Stimulated activated CD8-positive, alpha-beta memory T cell treated with anti-CD3 and anti-CD28 coated beads, Interleukin-15, amount 100 ng/mL, for 4 hours (primary cell): ENCODE results near the gene ERC1.
"Not testable (repeated sequence)": the region's sequence is repeated elsewhere in the genome, so short reads cannot be mapped to it uniquely, and the experiment has no call there.

Experiments
- DNase-seq, 2 donors: peaks; one replicate each; pipeline ENCODE4 v3.0.0-alpha.2; 2020; ENCODE audit warnings: low read depth in 2 of 2

Gene ERC1

GRCh38 chr12:1319212-1319611 is 328.2 kb downstream of the ERC1 start:
- DNase-seq = no peak

GRCh38 chr12:1320021-1320420 is 329.0 kb downstream of the ERC1 start:
- no peak for DNase-seq

DNA sequence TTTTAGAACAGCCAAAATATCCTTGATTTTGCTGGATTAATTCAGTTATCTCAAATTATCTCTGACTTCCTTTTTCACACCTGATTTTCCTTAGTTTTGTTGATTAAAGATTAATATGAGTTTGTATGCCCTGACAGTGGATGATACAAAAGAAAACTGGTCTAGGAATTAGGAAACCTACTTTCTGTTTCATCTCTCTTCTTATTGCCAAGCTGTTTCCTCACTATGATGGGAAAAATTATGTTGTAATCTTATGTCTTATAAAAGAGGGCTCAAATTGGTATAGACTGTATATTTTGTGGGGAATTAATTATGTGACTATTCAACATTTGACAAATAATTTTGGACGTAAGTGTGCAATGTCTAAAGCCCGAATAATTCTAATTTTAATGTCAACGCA is 331.8 kb downstream of the ERC1 start:
- DNase-seq = no peak

- no peak for DNase-seq
Observed at GRCh38 chr12:1324099-1324498, 333.1 kb downstream of the ERC1 start.

GRCh38 chr12:1324910-1325309 is 333.9 kb downstream of the ERC1 start:
- DNase-seq = no peak

DNA sequence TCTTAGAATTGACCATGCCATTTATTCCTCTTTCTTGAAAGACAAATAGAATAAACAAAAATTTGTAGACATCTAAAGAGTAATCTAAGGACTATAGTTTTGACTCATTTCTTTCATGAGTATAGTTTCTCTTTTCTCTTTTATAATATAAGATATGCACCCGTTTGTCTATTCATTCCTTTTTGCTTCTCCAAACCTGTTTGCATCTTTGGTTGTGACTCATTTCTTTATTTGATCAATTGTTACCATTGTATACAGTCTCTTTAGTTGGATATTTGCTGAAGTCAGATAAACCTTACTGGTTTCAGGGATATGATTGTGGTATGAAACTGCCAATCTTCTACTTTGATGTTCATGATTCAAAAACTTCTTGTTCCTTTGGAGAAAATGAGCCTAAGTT is 334.6 kb downstream of the ERC1 start:
- no peak for DNase-seq

GRCh38 chr12:1326258-1326657 is 335.2 kb downstream of the ERC1 start:
- no peak for DNase-seq

DNA sequence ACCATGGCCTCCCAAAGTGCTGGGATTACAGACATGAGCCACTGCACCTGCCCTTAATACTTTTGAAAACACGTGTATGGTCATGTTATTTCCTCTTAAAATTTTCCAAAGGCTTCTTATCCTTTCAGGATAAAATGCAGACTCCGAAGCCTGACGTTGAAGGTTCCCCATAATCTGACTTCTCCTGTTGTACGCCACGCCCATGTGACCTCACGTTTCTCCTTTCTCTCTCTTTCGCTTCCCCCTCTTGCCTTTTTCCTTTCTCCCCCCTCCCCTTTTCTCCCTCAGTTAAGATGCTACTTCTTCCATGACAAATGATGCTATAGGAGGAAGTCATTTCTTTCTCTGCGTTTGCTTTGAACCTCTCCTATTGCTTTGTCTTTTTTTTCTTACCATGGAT is 337.4 kb downstream of the ERC1 start:
- DNase-seq = no peak

DNA sequence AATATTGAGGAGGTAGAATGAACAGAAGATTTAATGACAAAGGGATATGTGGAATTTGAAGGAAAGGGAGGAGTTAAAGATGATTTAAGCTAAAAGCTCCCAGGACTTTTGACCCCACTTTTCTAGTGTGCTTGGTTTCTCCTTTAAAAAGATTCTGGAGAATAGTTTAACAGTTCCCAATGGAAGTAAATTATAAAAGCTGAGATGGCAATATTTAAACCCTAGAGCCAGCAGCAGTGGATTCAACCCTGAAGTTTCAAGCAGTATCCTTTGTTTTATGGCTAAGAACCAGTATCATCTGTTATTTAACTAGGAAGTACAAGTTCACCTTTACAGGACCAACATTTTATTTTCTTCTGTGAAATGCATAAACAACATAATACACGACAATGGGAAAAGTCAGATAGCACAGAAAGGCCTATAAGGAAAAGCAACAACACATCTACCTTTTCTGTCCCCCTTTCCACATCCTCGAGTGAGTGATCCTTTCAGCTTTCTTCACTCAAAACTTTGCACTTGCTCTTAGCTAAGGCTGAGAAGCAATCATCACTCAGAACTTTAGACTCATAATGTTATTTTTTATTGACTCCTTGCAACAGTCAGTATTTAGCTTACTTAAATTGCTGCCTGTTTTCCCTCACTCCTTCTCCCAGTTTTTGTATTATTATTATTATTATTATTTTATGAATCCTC is 338.9 kb downstream of the ERC1 start:
- DNase-seq = no peak

GRCh38 chr12:1330477-1330827 is 339.4 kb downstream of the ERC1 start:
- DNase-seq = no peak

- DNase-seq = no peak
Observed at GRCh38 chr12:1332327-1332726, 341.3 kb downstream of the ERC1 start.

- DNase-seq = no peak
Observed at GRCh38 chr12:1338483-1339177, 347.6 kb downstream of the ERC1 start.

DNA sequence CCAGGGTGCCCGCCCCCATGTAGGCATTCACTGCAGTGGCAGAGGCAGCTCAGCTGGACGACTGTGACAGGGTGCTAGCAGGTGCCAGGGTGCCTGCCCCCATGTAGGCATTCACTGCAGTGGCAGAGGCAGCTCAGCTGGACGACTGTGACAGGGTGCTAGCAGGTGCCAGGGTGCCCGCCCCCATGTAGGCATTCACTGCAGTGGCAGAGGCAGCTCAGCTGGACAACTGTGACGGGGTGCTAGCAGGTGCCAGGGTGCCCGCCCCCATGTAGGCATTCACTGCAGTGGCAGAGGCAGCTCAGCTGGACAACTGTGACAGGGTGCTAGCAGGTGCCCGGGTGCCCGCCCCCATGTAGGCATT is 348.1 kb downstream of the ERC1 start:
- DNase-seq = not testable (repeated sequence)

DNA sequence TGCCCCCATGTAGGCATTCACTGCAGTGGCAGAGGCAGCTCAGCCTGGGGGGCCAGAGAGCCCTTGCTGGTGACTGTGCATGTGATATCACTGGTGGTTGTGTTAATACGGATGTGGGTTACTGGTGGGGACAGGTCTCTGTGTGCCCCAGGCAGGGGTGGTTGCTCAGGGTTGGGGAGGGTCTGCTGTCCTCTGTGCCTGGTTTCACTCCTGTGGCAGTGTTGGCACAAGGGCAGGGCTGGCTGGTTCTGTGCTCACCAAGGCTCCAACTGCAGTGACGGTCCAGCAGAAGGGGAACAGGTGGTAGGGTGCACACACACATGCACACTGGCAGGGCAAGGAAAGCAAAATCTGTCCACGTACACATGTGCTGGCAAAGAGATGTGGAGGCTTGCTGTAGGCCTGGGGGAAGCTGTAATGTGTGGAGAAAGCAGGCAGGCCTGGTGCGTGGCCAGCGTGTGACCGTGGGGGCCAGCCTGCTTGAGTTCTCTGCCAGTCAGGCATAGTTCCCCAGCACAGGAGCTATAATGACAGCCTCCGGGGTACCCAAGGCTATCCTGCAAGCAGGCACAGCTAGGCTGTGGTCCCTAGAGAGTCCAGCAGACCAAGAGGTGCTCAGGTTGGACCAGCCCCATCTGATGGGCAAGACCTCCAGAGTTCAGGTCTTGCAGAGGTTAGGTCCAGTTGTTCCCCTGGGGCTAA is 348.7 kb downstream of the ERC1 start:
- no peak for DNase-seq

GRCh38 chr12:1341270-1341669 is 350.2 kb downstream of the ERC1 start:
- DNase-seq = not testable (repeated sequence)

DNA sequence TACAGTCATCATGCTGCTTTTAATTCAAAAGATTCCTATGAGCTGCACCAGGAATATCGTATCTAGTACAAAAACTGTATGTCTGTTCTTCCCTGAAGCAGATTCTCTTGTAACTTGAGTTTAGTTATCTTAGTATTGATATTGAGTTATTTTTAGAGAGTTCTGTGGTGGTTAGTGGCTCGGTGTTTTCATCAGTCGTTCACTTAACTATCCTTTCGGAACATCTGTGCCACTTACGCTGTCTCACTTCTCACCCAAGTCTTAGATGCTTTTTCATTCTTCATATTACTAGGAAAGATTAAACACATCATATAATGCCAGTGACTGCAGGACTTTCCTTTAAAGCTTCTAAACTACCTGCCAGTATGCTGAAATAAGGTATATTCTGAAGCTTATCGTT is 352.4 kb downstream of the ERC1 start:
- DNase-seq = no peak

GRCh38 chr12:1344245-1344644 is 353.2 kb downstream of the ERC1 start:
- no peak for DNase-seq

GRCh38 chr12:1346126-1346525 is 355.1 kb downstream of the ERC1 start:
- DNase-seq = no peak

- DNase-seq = no peak
Observed at GRCh38 chr12:1347294-1347693, 356.3 kb downstream of the ERC1 start.

- DNase-seq = no peak
Observed at GRCh38 chr12:1348606-1349005, 357.6 kb downstream of the ERC1 start.

GRCh38 chr12:1350055-1350933 is 359.3 kb downstream of the ERC1 start:
- DNase-seq = no peak

- no peak for DNase-seq
Observed at GRCh38 chr12:1350934-1351240, 359.9 kb downstream of the ERC1 start.
